Heart left ventricle (tissue), 16 donors: ENCODE results near the gene ACBD3. TPM values are rescaled to one million over a fixed set of nuclear protein-coding genes. Genes with fewer than 3 reads are reported as not detected.

ENCODE experiments used
- ATAC-seq, 4 donors: fragments of 200-7000 bp; cut with Tn5 transposase; one replicate each; pipeline ENCODE4 v1.9.1; 2020 to 2022; ENCODE audit warnings: moderate library complexity in 4 of 4, mild to moderate bottlenecking in 3 of 4, moderate number of reproducible peaks in 1 of 4
- DNase-seq, 5 donors: peaks; one replicate each; pipeline ENCODE4 v3.0.0-alpha.2; 2020
- H3K27ac ChIP-seq, 12 donors: fragments of 200-600 bp; sonication (generic) in 4 of 12; one replicate each; pipeline versions ENCODE4 v1.5.0 to v1.8.0; 2016 to 2022; ENCODE audit warnings: mild to moderate bottlenecking in 2 of 12
- H3K27me3 ChIP-seq, 9 donors: fragments of 200-600 bp; sonication (generic) in 2 of 9; one replicate each; pipeline versions ENCODE4 v1.5.1 to v1.8.0; 2016 to 2022; ENCODE audit warnings: mild to moderate bottlenecking in 3 of 9
- H3K36me3 ChIP-seq, 9 donors: fragments of 200-600 bp; sonication (generic) in 2 of 9; one replicate each; pipeline versions ENCODE4 v1.5.0 to v1.8.0; 2018 to 2022; ENCODE audit warnings: mild to moderate bottlenecking in 2 of 9
- H3K4me1 ChIP-seq, 12 donors: fragments of 200-600 bp; sonication (generic) in 4 of 12; one replicate each; pipeline versions ENCODE4 v1.5.0 to v1.8.0; 2016 to 2022; ENCODE audit warnings: mild to moderate bottlenecking in 3 of 12
- H3K4me3 ChIP-seq, 12 donors: fragments of 200-600 bp; sonication (generic) in 4 of 12; one replicate each; pipeline versions ENCODE4 v1.5.0 to v1.8.0; 2017 to 2022; ENCODE audit warnings: mild to moderate bottlenecking in 9 of 12, moderate library complexity in 4 of 12
- H3K9me3 ChIP-seq, 12 donors: fragments of 200-600 bp; sonication (generic) in 4 of 12; one replicate each; pipeline versions ENCODE4 v1.5.0 to v1.8.0; 2016 to 2022; ENCODE audit warnings: mild to moderate bottlenecking in 1 of 12
- POLR2A ChIP-seq, 2 donors: fragments of 450-650 bp; IDR thresholded peaks; one replicate each; pipeline ENCODE4 v1.6.1; 2017; ENCODE audit warnings: antibody characterized with exemption in 2 of 2, mild to moderate bottlenecking in 2 of 2, moderate library complexity in 2 of 2
- WGBS, 4 donors: extraction: QIAGEN DNeasy Blood & Tissue Kit in 2 of 4; methylation state at CpG; one replicate each; pipeline versions ENCODE4 v1.1.5 to v1.1.7; 2013 to 2018; 5-methylcytosine and 5-hydroxymethylcytosine counted together
- intact Hi-C, 10 donors: fragments of 100-400 bp; cut with DNase I; formaldehyde crosslinking; loops; one replicate each; pipeline versions ENCODE4 v1.11.1 to v1.14.2; 2022
- long read RNA-seq, 3 donors: library from polyadenylated mRNA; unstranded; transcript quantifications; one replicate each; pipeline ENCODE4 v2.0.0, GENCODE V29; 2020 to 2021
- polyA plus RNA-seq, 2 donors: library from polyadenylated mRNA; stranded (reverse); fragments of 200-250 nt; gene quantifications; one replicate each; pipeline ENCODE4 v1.2.3, GENCODE V29; 2013
- total RNA-seq, 9 donors: library from RNA; depleted of rRNA in 2 of 9; stranded (reverse); fragments of >200 nt in 2 of 9; fragmentation: NEBNext Ultra II Directional in 3 of 9; extraction: Animal tissue kit (Norgen Biotek cat#: 25700) in 3 of 9; gene quantifications; one replicate each; pipeline versions ENCODE4 v1.1.0 to v1.2.4, GENCODE V29; 2016 to 2023
- TF ChIP-seq, protein P1 (sequence below), 12 donors: fragments of 200-600 bp; sonication (generic) in 4 of 12; IDR thresholded peaks; one replicate each; pipeline versions ENCODE4 v1.5.0 to v1.8.0; 2018 to 2022; ENCODE audit warnings: antibody characterized with exemption in 12 of 12, mild to moderate bottlenecking in 5 of 12
- donor health status: ischemic (EF 13 %, LVEDD 7.1; RV severe dilation, severe dysfunction).
- donor health status: healthy with polysubstance abuse.
- donor health status: DM: no; HTN: yes; CAD: no.
- donor health status: DM: no; HTN: no; CAD: no.
- donor health status: ischemic (EF 25% LVEDD 6.9; RV normal size, moderate dysfunction).
- donor health status: ischemic (EF 25% LVEDD 5.7; RV mildly dilated, moderate dysfunction).
- donor health status: healthy.
- donor health status: DM: yes; HTN: yes; CAD: no.
- donor health status: ischemic (EF 35%, LVEDD 5.7; RV mildly dilated, moderate dysfunction).
- donor health status: nonischemic (EF 11% LVEDD 7.7; RV severe dilation, severe dysfunction).
- donor health status: DM: yes; HTN: yes; CAD: no.
- donor health status: PGD.
- donor health status: ischemic (EF 29% LVEDD 5.4; RV normal size, mild dysfunction).
- donor health status: nonischemic (EF 23%, LVEDD 6.1; RV moderate dilation, normal function).

ACBD3 gene
- 10 to 100 TPM; 23.6 to 39.1 (median 28.4) TPM for total RNA-seq
- 10 to 100 TPM in 1 of 2 donors, 1 to 10 TPM in 1; 9.3 to 24.3 TPM for polyA plus RNA-seq
- long read RNA-seq, donor 1, transcript ACBD3-201 (8 exons, 3,573 nt) = major isoform, 41 of 65 reads
- long read RNA-seq, donor 1, partial matches to known transcripts = 16 of 65 reads
- long read RNA-seq, donor 1, other reads (novel, unspliced or antisense) = 8 of 65 reads
- long read RNA-seq, donor 2, partial matches to known transcripts = 8 of 11 reads
- long read RNA-seq, donor 2, other reads (novel, unspliced or antisense) = 2 of 11 reads
- long read RNA-seq, donor 3, transcript ACBD3-201 (8 exons, 3,573 nt) = major isoform, 54 of 61 reads
- long read RNA-seq, donor 3, partial matches to known transcripts = 6 of 61 reads
- long read RNA-seq, donor 3, other reads (novel, unspliced or antisense) = 1 of 61 reads

DNA sequence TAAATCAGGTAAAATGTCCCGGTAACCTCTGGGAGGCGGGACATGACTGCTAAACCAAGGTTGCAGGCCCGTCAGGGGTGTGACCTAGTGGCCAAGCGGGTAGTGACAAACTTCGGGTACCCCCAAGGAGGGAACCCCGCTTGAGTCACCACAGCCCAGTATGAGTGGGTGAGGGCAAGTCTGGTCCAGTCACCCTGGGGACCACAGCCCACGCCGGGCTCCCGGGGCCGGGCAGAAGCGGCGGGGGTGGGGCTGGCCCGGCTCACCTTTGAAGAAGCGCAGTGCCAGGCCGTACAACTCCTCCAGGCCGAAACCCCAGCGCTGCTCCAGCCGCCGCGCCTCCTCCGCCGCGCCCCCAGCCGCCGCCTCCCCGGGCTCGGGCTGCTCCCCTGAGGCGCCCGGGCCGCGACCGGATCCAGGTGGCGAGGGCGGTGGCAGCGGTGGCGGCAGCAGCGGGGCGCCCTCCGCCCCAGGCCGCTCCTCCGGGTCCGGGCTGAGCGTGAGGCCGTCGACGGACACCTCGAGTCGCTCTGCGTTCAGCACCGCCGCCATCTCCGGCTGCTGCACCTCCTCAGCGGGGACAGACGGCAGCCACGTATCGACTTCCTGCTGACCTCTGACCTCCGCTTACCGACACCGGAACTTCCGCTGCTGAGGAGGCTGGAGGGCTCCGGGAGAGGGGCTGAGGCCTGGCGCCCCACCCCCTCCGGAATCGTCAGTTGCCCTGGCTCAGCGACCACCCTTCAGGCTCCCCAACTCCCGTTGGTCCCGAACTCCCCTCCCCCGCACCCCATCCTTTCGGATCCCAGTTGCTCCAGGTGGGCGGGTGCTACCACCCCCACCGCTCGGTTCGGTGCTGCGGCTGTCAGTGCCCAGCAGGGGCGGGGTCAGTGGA, at the start of gene ACBD3:
Gene ACBD3, minus strand, starts transcription at position 618 of the 895 bp plus-strand sequence. Its CDS starts 66 bp downstream, at position 552.
- TF ChIP-seq POLR2A (IDR thresholded peaks at IDR 0.05) = peak; percentile 40 to 81
- TF ChIP-seq, protein P1, sequence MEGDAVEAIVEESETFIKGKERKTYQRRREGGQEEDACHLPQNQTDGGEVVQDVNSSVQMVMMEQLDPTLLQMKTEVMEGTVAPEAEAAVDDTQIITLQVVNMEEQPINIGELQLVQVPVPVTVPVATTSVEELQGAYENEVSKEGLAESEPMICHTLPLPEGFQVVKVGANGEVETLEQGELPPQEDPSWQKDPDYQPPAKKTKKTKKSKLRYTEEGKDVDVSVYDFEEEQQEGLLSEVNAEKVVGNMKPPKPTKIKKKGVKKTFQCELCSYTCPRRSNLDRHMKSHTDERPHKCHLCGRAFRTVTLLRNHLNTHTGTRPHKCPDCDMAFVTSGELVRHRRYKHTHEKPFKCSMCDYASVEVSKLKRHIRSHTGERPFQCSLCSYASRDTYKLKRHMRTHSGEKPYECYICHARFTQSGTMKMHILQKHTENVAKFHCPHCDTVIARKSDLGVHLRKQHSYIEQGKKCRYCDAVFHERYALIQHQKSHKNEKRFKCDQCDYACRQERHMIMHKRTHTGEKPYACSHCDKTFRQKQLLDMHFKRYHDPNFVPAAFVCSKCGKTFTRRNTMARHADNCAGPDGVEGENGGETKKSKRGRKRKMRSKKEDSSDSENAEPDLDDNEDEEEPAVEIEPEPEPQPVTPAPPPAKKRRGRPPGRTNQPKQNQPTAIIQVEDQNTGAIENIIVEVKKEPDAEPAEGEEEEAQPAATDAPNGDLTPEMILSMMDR (IDR thresholded peaks at IDR 0.05) = peak in 1 of 12 donors; percentile 24
- WGBS, 4 donors = 0 to 1% (median 0%) methylated on average over 28 to 75 of the region's 75 CpGs
- Histone ChIP-seq H3K27me3 (no peaks in the 10 kb centered on the region), H3K4me3 (peak within 1 kb of the TSS; percentile 62 to 98 (median 80)), H3K4me1 (peaks cover 5 to 47% (median 31%) of the 10 kb centered on the region in 12 donors), H3K27ac (peak within 1 kb of the TSS; percentile 82 to 96 (median 92)), H3K9me3 (no peaks in the 10 kb centered on the region), H3K36me3 (peaks cover 0 to 4% (median 0%) of the 10 kb centered on the region in 9 donors)
- ATAC-seq (peak; percentile 93 to 98 (median 98)), DNase-seq (peak; percentile 90 to 93 (median 91))
- intact Hi-C loops = loop anchor here in 3 of 10 donors (5.0 kb wide), 2 partner anchors 119 to 124 kb away; partner anchors contain the start of gene H3-3A (in 2 of the 3)

DNA sequence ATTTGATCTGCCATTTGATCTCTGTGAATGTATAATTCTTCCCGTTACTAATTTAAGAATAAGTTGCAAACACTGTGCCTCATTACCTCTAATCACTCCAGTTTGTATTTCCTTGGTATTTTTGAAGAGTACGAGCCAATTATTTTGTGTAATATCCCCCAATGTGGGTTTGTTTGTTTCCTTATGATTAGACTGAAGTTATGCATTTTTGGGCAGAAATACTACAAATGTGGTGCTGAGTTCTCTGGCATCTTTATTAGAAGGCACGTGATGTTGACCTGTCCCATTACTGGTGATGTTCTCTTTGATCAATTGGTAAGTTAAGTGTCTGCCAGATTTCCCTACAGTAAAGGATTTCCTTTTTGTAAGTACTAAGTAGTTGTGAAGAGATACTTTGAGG, 47.3 kb upstream of the ACBD3 start:
- intact Hi-C loops = no loop called here
- 89 to 92% (median 91%) methylated on average over 3 of the region's 3 CpGs for WGBS, 4 donors
- no peak overlapping the region for H3K27ac ChIP-seq

DNA sequence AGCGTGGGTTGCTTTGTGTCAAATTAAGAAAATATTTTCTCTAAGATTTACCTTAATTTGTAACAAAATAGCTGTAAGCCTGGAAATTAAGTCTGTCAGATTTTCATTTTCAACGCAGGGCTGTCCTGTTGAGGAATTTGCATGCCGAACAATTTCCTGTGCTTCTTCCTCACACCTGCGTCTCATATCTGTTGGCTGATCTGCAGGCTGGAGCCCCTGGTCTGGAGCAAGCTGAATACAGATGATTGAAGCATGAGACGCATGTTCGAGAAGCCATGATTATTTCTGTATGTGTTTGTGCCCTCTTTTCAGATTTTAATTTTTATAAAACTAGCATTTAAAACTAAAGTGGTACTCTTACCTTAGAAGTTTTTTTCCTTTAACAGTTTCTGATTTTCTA, 46.8 kb upstream of the ACBD3 start:
- WGBS, 4 donors = 80 to 86% (median 84%) methylated on average over 6 of the region's 6 CpGs
- Histone ChIP-seq H3K36me3 (peaks cover 0 to 89% (median 26%) of the 10 kb centered on the region in 9 donors), H3K27ac (no peak overlapping the region), H3K4me1 (no peaks in the 10 kb centered on the region), H3K9me3 (no peaks in the 10 kb centered on the region), H3K27me3 (no peaks in the 10 kb centered on the region), H3K4me3 (no peak overlapping the region)
- DNase-seq (no peak), ATAC-seq (no peak)
- TF ChIP-seq, protein P1 (IDR thresholded peaks at IDR 0.05) = no peak
- no peak for TF ChIP-seq POLR2A (IDR thresholded peaks at IDR 0.05)
- intact Hi-C loops = no loop called here

More for the DNA sequence above, 47.3 kb upstream of the ACBD3 start:
- Histone ChIP-seq H3K9me3 (no peaks in the 10 kb centered on the region), H3K4me3 (no peak overlapping the region), H3K36me3 (peaks cover 0 to 94% (median 29%) of the 10 kb centered on the region in 9 donors), H3K4me1 (no peaks in the 10 kb centered on the region), H3K27me3 (no peaks in the 10 kb centered on the region)
- DNase-seq = no peak
- ATAC-seq = no peak
- no peak for TF ChIP-seq POLR2A (IDR thresholded peaks at IDR 0.05)
- TF ChIP-seq, protein P1 (IDR thresholded peaks at IDR 0.05) = no peak
